HG03442 (cell line): Measurements from ENCODE around the gene TACR2.

Experiments
- ATAC-seq: cut with Tn5 transposase; IDR thresholded peaks from one replicate; pipeline ENCODE4 v1.9.1; 2021; ENCODE audit warnings: mild to moderate bottlenecking, moderate library complexity; ENCODE audit not compliant: unreplicated experiment

Gene TACR2

GRCh38 chr10:69377191-69377590 lies 39.5 kb downstream of the TACR2 start:
- ATAC-seq = no peak

- ATAC-seq = no peak
Measured at GRCh38 chr10:69376662-69377061, 40.1 kb downstream of the TACR2 start.

GRCh38 chr10:69375307-69376151 lies 41.2 kb downstream of the TACR2 start:
- no peak for ATAC-seq

GRCh38 chr10:69374931-69375306 lies 41.8 kb downstream of the TACR2 start:
- ATAC-seq = no peak

- no peak for ATAC-seq
Measured at GRCh38 chr10:69374242-69374641, 42.5 kb downstream of the TACR2 start.

- ATAC-seq = no peak
Measured at GRCh38 chr10:69372126-69372980, 44.4 kb downstream of the TACR2 start.

GRCh38 chr10:69367469-69367868 lies 49.2 kb downstream of the TACR2 start:
- no peak for ATAC-seq

- ATAC-seq = no peak
Measured at GRCh38 chr10:69366738-69367137, 50.0 kb downstream of the TACR2 start.

- ATAC-seq = no peak
Measured at GRCh38 chr10:69364232-69364940, 52.3 kb downstream of the TACR2 start.

- no peak for ATAC-seq
Measured at GRCh38 chr10:69363666-69364065, 53.1 kb downstream of the TACR2 start.

- ATAC-seq = no peak
Measured at GRCh38 chr10:69362471-69362954, 54.2 kb downstream of the TACR2 start.

- no peak for ATAC-seq
Measured at GRCh38 chr10:69361303-69361614, 55.5 kb downstream of the TACR2 start.

GRCh38 chr10:69360485-69361302 lies 56.0 kb downstream of the TACR2 start:
- no peak for ATAC-seq

GRCh38 chr10:69359594-69359993 lies 57.1 kb downstream of the TACR2 start:
- no peak for ATAC-seq

- ATAC-seq = no peak
Measured at GRCh38 chr10:69359148-69359547, 57.6 kb downstream of the TACR2 start.

GRCh38 chr10:69358148-69358795 lies 58.4 kb downstream of the TACR2 start:
- ATAC-seq = no peak

- no peak for ATAC-seq
Measured at GRCh38 chr10:69356187-69356586, 60.5 kb downstream of the TACR2 start.

- no peak for ATAC-seq
Measured at GRCh38 chr10:69353977-69354635, 62.6 kb downstream of the TACR2 start.
